ENCODE measurements around the gene SV2C.

SV2C gene

GRCh38 chr5:76099756-76100155 is 16.6 kb downstream of the SV2C start:
- DNase-seq, result no peak

GRCh38 chr5:76104027-76104426 is 20.8 kb downstream of the SV2C start:
- no peak for DNase-seq

DNA sequence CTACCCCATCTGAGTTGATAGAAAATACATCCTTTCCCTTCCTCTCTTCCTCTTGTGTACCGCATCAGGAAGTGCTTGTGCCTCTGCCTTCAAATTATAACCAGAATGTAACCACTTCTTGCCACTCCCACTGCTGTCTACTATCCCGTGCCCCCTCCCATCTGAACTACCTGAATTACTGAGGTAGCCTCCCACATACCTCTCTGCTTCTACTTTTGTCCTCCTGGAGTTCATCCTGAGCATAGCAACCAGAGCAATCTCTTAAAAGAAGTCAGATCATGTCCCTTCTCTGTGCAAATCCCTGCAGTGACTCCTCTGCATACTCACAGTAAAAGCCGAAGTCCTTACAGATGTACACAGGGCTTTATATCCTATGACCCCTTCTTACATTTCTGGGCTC is 23.0 kb downstream of the SV2C start:
- no peak for DNase-seq

DNA sequence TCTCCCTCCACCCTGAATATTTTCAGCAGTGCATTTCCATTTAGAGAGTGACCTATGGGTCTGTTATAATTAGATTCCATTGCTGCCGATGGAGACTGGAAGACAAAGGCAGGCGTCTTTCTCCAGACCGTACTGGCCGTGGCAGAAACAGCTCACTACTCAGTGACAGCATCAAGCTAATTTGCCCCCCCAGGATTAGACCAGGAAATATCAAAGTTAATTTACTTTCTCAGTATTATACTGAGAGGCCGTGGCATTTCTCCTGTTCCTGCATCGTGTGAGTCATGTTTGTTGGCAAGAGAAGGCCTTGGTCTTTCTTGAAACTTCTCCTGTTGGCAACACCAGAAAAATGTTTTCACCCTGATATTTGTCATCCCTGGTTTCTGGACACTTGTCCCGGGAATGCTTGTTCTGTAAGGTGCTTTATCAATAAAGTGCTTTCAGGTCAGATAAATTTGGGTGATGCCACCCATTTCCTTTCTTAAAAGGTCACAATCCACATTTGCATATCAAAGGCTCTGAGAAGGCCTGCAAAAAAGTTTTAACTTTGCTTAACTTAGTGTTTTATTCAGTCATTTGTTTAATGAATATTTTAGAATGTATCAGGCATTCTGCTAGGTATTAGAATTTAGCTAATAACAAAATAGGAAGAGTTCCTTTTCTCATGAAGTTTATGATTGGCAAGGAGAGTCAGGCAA is 28.4 kb downstream of the SV2C start:
- no peak for DNase-seq

GRCh38 chr5:76113103-76113502 is 29.9 kb downstream of the SV2C start:
- no peak for DNase-seq

DNA sequence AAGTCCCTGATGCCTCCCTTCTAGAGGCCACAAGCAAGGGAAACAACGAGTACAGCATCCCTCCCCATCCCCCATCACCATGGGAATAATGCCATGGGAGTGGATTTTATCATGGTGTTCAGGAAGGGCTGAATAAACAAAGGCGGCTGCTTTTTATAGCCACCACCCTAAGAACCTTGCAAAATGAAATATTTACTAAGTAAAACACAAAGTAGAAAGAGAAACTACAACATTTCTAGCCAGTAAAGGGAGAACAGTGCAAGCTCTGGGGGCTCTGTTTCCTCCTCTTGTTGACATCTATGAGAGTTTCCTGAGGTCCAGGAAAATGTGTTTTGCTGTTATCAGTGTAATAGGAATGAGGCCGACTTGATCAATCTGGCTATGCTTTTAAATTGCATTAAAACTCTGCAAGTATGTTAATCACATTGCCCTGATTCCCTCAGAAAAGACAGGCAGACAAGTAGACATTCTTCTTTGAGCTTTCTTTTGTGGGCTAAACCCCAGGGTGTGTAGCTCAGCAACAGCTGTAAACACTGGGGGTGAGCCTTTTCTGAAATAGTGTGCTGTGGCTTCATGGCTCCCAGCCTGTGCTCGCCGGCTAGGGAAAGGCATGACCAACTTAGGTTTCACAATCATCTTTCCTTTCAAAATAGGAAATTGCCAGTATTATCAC is 31.1 kb downstream of the SV2C start:
- DNase-seq, result no peak

- DNase-seq, result no peak
Observed at GRCh38 chr5:76125346-76125745, 42.2 kb downstream of the SV2C start.

- DNase-seq, result no peak
Observed at GRCh38 chr5:76125888-76126287, 42.7 kb downstream of the SV2C start.

DNA sequence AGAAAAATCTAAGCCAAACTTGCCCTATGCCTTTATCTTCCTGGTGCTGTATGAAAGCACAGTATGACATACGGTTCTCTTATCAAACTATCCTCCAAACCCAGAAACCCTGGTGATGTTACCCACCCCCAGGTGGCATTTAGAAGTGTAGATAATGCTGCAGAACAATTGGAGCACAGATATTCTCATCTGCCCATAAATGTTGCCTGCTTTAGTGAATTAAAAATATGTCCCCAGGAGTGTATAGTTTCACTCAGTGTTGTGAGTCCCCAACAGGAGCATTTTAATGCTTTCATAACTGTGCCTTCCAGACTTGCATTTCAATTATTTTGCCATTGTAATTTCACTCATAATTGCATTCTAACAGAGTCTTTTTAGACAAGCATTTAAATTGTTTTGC is 50.8 kb downstream of the SV2C start:
- no peak for DNase-seq

- no peak for DNase-seq
Observed at GRCh38 chr5:76134646-76135045, 51.5 kb downstream of the SV2C start.

GRCh38 chr5:76137887-76138542 is 54.8 kb downstream of the SV2C start:
- no peak for DNase-seq

GRCh38 chr5:76143884-76144283 is 60.7 kb downstream of the SV2C start:
- no peak for DNase-seq

DNA sequence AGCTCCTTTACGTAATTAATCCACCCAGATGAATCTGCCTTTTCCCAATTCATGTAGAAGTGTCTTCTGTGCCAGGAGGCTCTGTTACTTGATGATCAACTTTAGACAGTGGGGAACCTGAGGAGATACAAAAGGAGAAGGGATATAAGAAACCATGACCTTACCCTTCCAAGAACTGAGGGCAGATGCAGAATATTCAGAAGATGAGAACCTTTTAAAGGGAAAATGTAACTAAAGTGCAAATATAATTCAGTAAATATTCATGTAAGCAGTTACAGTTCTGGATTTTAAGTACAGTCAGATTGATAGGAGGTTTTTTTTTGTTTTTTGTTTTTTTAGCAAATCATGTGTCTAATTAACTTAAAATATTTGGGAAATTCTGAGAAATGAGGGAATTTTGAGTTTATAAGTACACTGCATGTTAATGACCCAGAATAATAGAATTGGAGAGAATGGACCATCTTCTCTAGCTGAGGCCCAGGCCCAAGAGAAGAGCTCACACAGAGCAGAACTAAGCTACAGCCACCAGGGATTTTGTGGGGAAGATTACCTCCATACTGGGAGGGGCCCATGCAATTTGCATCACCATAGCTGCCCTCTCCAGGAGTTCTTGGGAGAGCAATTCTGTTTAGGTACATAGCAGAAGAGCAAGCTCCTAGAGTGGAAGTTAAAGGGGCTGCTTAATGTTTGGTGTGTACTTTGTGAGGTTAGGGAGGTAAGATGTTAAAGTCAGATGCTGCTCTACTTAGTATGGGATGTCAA is 61.5 kb downstream of the SV2C start:
- no peak for DNase-seq

- DNase-seq, result no peak
Observed at GRCh38 chr5:76145945-76146344, 62.8 kb downstream of the SV2C start.

DNA sequence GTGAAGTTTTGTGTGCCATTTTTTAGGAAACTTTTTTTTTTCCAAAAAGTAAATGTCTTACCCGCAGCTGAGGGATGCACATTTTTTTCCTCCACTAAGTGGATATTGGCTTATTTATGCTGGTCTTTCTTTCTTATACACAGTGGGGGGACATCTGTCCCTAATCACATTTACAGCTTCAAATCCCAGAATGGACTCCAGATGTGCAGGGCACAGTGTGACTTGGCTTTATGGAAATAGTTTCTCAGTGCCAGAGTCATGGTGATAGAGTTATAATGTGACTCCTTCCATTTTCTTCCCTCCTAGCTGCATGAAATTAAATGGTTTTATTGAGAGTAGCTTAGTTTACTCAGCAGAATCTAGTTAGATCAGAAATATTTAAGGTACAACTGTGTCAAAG is 66.5 kb downstream of the SV2C start:
- DNase-seq, result no peak

DNA sequence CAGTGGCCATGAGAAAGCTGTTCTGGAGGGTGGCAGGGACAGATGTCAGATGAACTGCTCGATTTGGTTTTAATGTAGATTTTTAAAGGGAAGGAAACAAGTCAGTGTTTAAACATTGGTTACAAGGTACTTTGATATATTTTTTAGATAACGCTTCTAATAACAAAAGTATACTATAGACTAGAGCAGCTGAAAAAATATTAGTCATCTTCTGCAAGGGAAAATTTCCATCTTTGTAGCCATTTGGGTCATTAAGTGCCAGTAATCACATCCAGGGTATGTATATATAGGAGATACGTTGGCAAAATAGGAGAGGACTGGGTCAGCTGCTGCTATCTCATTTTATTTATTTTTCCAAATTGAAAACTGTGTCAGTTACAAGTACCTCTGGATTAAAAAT is 69.0 kb downstream of the SV2C start:
- DNase-seq, result no peak

GRCh38 chr5:76152700-76153099 is 69.5 kb downstream of the SV2C start:
- no peak for DNase-seq

DNA sequence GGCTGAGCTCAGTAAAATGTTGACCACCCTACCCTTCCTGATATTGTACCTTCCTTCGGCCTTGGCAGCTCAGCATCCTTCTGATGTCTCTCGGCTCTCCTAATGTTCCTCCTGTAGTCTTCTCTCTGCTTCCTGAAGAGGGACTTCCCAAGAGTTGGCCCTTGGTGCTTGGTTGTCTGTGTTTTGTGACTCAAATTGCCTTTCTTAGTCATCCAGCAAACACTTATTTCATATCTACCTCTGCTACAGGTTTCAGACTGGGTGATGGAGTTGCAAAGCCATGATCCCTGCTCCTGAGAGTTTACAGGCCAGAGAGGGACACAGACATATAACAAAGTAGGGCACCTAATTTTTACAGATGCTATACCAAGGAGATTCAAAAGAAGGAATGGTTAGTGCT is 70.1 kb downstream of the SV2C start:
- no peak for DNase-seq

DNA sequence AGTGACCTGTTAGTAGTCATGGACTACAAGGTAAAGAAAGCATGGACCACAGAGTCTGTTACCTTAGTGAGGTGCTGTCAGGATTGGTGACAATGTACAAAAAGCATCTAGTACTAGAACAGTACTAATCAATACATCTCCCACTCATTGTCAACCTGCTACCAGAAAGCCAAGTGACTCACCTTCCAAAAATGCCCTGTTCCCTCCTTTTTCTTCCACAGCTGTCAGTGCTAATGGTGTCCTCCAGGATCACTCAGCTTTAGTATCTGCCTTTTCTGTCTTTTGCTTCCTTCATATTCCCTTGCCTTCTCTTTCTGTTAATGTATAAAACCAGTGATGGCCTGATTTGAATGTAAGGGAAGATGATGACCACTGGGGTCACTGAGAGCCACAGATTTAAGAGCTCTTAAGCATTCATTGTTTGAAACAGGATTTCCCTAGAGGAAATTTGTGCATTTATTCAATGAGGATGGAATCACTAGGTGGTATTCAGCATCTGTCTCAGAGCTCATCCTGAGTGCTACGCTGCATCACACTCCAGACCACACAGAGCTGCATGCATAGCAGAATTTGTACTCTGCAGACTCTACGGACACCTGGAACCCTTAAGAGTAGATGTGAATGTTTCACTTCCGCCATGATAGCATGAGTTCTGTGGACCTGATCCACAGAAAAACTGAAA is 71.0 kb downstream of the SV2C start:
- DNase-seq, result no peak

DNA sequence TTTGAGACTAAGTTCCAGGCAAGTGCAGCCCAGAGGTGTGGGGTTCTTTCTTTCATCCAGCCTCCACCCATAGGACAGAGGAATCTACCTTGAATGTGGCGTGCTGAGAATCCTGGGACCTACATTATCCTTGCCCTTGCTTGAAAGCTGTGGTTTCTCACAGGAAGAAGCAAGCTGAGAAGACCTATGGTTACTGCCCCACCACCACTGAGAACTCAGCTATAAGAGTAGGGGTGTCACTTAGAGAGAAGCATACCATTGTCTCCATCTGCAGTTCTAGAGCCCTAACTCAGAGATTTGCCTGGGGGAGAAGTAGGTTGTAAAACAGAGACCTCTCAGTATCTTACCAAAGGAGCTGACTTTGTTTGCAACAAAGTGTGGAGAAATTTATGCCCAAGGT is 72.4 kb downstream of the SV2C start:
- no peak for DNase-seq

- no peak for DNase-seq
Observed at GRCh38 chr5:76162335-76162734, 79.2 kb downstream of the SV2C start.

DNA sequence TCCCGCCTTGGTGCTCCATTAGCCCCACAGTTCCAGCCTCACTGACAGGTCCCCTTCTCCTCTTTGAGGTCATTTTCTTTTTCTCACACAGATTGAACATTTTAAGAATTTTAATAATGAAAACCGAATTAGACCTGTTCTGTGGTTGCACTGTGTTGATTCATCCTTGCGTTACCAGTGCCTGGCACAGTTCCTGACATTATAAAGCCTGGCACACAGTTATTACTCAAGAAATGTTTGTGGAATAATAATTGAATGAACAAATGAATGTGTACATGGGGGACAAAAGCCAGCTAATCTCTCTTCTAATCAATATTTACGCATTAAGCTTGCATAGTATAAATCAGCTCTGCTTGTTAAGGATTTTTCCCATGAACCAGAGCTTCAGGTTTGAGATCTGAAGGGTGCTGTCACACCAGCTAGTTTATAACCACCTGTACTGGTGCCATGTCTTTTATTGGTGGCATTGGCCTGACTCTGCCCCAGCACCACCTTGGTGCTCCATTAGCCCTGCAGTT is 80.0 kb downstream of the SV2C start:
- no peak for DNase-seq

- no peak for DNase-seq
Observed at GRCh38 chr5:76165029-76165428, 81.8 kb downstream of the SV2C start.
